Activated CD4-positive, alpha-beta T cell treated with anti-CD3 and anti-CD28 coated beads for 4 hours (primary cell): ENCODE data around the gene BEGAIN.

Experiments
- DNase-seq, 2 donors: peaks; one replicate each; pipeline ENCODE4 v3.0.0-alpha.2; 2020

Gene BEGAIN

GRCh38 chr14:100503251-100503650 lies 84.0 kb downstream of the BEGAIN start:
- no peak for DNase-seq

DNA sequence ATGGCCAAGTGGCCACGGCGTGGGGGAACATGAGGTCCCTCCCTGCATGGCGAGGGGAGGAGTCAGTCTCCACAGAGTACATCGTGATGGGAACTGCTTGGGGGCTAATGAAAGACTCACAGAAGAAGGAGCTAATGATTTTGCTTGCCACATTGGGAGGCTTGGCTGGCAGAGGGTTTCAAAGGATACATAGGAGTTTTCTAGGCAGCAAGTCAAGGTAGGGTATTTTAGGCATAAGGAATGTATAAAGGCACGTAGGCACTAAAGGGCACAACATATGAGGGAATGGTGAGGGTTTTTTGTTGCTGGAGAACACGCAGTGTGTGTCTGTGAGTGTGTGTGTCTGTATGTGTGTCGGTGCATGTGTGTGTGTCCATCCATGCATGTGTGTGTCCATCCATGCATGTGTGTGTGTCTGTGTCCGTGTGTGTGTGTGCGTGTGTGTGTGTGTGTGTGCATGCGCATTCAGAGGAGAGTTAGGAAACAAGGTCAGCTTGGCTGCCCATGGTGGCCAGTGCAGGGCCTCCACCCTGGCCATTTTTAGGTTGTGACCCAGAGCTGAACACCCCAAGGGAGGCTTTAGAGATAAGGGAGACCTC lies 84.5 kb downstream of the BEGAIN start:
- DNase-seq = no peak

GRCh38 chr14:100500128-100500527 lies 87.1 kb downstream of the BEGAIN start:
- no peak for DNase-seq

- DNase-seq = no peak
These were observed 89.1 kb downstream of the BEGAIN start for GRCh38 chr14:100498068-100498467.

- DNase-seq = no peak
These were observed 91.3 kb downstream of the BEGAIN start for GRCh38 chr14:100495917-100496316.

DNA sequence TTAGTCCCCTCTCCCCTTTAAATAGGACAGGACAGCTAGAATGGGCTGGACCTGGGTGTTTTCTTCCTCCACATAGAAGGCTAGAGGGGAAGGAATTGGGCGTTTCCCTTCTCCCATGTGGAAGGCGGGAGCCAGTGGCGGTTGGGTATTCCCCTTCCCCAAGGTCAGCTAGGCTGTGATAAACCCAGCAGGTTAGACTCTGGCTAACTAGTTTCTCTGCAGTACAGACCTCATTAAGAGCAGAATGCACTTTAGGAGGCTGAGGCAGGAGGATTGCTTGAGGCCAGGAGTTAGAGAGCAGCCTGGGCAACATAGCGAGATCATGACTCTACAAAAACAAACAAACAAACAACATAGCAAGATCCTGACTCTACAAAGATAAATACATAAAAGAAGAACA lies 92.6 kb downstream of the BEGAIN start:
- DNase-seq = no peak

DNA sequence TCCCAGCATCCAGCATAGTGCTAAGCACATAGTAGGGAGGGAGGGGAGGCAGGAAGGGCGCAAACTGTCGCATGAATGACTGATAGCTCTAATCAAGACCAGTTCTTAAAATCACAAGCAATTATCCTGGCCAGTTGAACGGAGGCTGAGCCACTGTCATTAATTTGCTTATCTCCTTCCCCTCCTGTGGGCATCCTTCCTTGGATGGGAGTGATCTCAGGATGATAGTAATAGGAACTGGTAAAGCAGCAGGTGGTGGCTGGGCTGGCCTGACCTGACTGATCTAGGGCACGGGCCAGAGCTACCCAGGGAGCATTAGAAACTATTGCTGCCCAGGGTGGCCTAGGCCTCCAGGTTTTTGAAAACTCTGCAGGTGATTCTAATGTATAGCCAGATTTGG lies 97.0 kb downstream of the BEGAIN start:
- no peak for DNase-seq

- DNase-seq = no peak
These were observed 99.2 kb downstream of the BEGAIN start for GRCh38 chr14:100488057-100488456.

GRCh38 chr14:100487304-100487703 lies 99.9 kb downstream of the BEGAIN start:
- no peak for DNase-seq
